Neuron (in vitro differentiated cells): ENCODE data around the gene GOLGA6L24.
"Not testable (repeated sequence)": the region's sequence is repeated elsewhere in the genome, so short reads cannot be mapped to it uniquely, and the experiment has no call there.

Experiments
- H2AFZ ChIP-seq: one replicate; pipeline ENCODE4 v1.6.1; 2013; ENCODE audit warnings: low read depth, mild to moderate bottlenecking, inconsistent platforms, low read length, moderate library complexity
- H3K27me3 ChIP-seq: one replicate; pipeline ENCODE4 v1.6.1; 2013; ENCODE audit warnings: low read length; ENCODE audit not compliant: insufficient read depth
- H3K36me3 ChIP-seq: one replicate; pipeline ENCODE4 v1.6.1; 2013; ENCODE audit warnings: low read length; ENCODE audit not compliant: insufficient read depth
- H3K4me1 ChIP-seq: one replicate; pipeline ENCODE4 v1.6.1; 2013; ENCODE audit warnings: low read length; ENCODE audit not compliant: insufficient read depth
- H3K4me3 ChIP-seq: 2 replicates; pipeline ENCODE4 v1.5.1; 2013; ENCODE audit warnings: mild to moderate bottlenecking, low read length, moderate library complexity
- H3K9me3 ChIP-seq: one replicate; pipeline ENCODE4 v1.6.1; 2013; ENCODE audit warnings: low read length

GOLGA6L24 gene

GRCh38 chr15:28310454-28310853 is 47.4 kb downstream of the GOLGA6L24 start:
- H2AFZ ChIP-seq, H3K4me3 ChIP-seq, H3K9me3 ChIP-seq, H3K27me3 ChIP-seq, H3K4me1 ChIP-seq: not testable (repeated sequence)
- H3K36me3 ChIP-seq, result peaks cover 13% of the 10 kb centered on the region

GRCh38 chr15:28308718-28309117 is 49.2 kb downstream of the GOLGA6L24 start:
- H3K27me3 ChIP-seq, H2AFZ ChIP-seq, H3K4me3 ChIP-seq, H3K4me1 ChIP-seq, H3K36me3 ChIP-seq, H3K9me3 ChIP-seq: not testable (repeated sequence)
